ENCODE data around the gene RBKS.
"Not testable (repeated sequence)": the region's sequence is repeated elsewhere in the genome, so short reads cannot be mapped to it uniquely, and the experiment has no call there.

RBKS gene

DNA sequence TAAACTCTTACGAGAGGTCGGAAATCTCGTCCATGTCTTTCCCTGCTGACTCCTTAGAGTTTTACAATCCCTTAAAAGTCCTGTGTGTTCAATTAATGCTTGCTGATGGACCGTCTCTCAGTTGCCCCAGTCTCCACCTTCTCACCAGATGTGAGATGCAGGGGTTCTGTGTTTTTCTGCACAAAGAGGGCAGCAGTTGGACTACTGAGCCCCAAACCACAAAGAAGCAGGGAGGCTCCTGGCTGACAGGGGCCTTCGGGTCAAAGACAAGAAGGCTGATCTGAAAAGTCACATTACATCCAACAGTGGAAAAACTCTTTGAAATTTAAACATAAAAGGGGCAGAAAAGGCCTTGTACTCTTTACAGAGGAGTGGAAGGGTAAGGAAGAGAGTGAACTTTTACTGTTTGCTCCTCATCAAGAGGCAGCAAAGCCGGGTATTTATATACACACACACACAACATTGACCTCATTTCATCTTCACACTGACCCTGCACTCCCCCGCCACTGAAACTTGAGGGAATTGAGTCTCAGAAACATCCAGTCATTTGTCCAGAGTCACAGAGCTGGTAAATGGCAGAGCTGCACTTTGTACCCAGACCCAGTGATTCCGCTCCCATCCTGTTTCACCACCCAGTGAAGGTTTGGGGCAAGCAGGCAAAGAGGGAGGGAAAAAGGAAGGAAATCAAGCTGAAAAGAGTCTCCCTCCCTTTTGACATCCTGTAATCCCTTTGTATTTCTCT is 94.9 kb downstream of the RBKS start:
- in situ Hi-C loops (cut with HindIII; ENCODE audit: low pct_ligation_motif_present, low pct_unique_long_range_greater_than_20kb, low sequenced_read_pairs): no loop called here
- no peak for DNase-seq

DNA sequence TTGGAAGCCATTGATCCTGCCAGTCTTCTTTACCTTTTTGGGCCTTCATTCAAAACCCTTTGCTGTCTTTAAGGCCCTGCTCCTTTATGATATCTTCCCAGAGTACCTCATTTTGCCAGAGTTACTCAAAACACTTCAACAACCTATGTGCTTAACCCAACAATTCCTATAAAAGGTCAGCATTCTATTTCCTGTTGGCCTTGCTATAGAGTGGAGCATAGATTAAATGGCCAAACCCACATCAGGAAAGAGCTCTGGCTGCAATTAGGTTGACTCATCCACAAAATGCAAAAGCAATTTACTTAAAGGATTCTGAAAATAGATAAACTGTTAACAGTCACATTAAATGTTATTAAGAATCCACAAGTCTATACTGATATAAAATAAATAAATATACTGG is 97.4 kb downstream of the RBKS start:
- no peak for DNase-seq
- in situ Hi-C loops (cut with HindIII; ENCODE audit: low pct_ligation_motif_present, low pct_unique_long_range_greater_than_20kb, low sequenced_read_pairs): no loop called here

DNA sequence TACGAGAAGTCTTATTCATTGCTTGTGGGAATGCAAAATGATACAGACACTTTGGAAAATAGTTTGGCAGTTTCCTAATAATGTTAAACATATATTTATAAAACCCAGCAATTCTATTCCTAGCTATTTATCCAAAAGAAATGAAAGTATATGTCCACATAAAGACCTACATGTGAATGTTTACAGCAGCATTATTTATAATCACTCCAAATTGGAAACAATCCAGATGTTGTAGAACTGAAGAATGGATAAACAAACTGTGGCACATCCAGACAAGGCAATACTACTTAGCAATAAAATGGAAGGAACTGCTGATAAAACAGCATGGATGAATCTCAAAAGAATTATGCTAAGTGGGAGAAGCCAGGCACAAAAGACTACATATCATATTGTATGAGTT is 99.4 kb downstream of the RBKS start:
- in situ Hi-C loops (cut with HindIII; ENCODE audit: low pct_ligation_motif_present, low pct_unique_long_range_greater_than_20kb, low sequenced_read_pairs): no loop called here
- no peak for DNase-seq

- DNase-seq: no peak
- in situ Hi-C loops (cut with HindIII; ENCODE audit: low pct_ligation_motif_present, low pct_unique_long_range_greater_than_20kb, low sequenced_read_pairs): no loop called here
Observed at GRCh38 chr2:27782701-27783100, 107.5 kb downstream of the RBKS start.

DNA sequence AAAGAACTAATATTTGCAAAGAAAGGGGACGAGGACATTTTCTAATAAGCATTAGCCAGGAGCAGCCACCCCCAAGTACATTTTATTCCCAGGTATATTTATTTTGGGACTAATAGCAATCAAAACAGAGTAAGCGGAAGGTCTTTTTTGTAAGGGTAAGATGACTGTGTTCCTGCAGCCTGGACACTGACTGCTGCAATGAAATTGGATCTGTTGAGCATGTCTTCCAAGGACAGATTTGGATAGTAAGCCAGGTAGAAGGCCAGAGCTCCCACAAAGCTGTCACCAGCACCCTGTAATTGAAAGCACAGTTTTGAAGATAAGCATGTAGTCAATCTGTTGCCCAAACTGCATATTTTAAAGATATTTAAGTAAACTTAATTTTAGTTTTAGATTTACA is 108.7 kb downstream of the RBKS start:
- in situ Hi-C loops (cut with HindIII; ENCODE audit: low pct_ligation_motif_present, low pct_unique_long_range_greater_than_20kb, low sequenced_read_pairs): no loop called here
- no peak for DNase-seq

DNA sequence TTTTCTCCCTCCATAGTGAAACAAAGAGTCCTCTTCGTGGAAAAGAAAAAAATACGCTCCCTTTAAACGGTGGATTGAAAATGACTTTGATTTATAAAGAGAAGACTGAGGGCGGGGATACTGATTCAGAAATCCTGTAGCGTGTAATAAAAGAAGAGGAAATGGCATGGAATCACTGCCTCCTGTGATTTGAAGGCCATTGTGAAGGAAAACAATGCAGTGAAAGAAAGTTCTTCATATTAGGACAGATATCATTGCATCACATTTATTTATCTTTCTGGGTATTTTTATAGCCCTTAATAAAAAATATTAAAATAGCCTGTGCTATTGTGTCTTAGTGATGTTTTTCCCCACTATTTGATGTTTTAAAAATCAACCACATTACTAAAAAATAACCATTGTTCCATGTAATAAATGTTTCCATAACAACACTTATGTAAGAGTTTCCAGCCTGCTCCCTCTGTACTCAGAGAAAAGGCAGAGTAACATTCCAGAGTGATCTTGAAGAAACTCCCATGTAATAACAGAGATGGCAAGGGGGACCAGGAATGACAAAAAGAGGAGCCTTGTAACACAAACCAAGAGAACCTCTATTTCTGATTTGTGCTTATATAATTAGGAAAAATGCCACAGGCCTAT is 110.7 kb downstream of the RBKS start:
- DNase-seq: no peak
- in situ Hi-C loops (cut with HindIII; ENCODE audit: low pct_ligation_motif_present, low pct_unique_long_range_greater_than_20kb, low sequenced_read_pairs): no loop called here

GRCh38 chr2:27776696-27777095 is 113.5 kb downstream of the RBKS start:
- in situ Hi-C loops (cut with HindIII; ENCODE audit: low pct_ligation_motif_present, low pct_unique_long_range_greater_than_20kb, low sequenced_read_pairs): no loop called here
- DNase-seq: no peak

DNA sequence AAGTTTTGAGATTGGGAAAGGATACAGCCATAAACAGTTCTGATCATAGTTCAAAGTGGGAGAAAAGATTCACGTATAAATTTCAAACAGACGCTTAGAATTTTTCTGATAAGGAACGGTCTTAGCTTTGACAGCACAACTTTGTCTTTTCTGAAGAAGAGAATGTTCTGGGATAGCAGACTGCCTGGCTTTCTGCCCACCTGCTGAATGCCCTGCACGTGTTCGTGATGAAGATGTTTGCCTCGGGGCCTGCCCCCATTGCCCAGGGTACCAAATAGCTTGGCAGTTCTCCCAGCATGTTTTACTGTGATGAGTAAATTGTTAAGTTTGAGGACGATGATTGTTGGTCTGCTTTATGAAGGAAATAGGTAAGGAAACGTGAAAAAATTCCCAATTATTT is 114.1 kb downstream of the RBKS start:
- no peak for DNase-seq
- in situ Hi-C loops (cut with HindIII; ENCODE audit: low pct_ligation_motif_present, low pct_unique_long_range_greater_than_20kb, low sequenced_read_pairs): no loop called here

- DNase-seq: no peak
- in situ Hi-C loops (cut with HindIII; ENCODE audit: low pct_ligation_motif_present, low pct_unique_long_range_greater_than_20kb, low sequenced_read_pairs): no loop called here
Observed at GRCh38 chr2:27773959-27774358, 116.2 kb downstream of the RBKS start.

DNA sequence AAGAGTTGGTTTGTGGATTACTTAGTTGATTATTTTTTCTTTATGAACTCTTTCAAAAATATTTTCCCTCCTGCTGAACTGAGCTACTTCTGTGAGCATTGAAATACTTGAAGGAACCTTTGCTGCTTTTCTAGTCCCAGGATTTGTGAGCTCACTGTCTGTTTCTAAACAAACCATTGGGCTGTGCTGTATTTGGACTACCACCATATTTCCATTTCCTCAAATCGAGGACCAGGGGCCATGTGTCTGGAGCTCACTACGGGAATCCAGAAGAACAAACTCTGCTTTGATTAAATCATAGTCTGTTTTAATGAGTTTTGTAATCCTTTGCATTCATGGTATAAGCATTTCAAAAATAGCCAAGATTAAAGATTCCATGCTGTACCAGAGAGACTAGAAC is 117.4 kb downstream of the RBKS start:
- peak; percentile 38 for DNase-seq
- in situ Hi-C loops (cut with HindIII; ENCODE audit: low pct_ligation_motif_present, low pct_unique_long_range_greater_than_20kb, low sequenced_read_pairs): no loop called here

GRCh38 chr2:27771548-27772335 is 118.4 kb downstream of the RBKS start, which contains the start of gene MRPL33:
Gene MRPL33, plus strand, starts transcription at chr2:27771719. Its CDS starts 59 bp downstream, at chr2:27771778.
- in situ Hi-C loops (cut with HindIII; ENCODE audit: low pct_ligation_motif_present, low pct_unique_long_range_greater_than_20kb, low sequenced_read_pairs): no loop called here
- DNase-seq: peak; percentile 96

DNA sequence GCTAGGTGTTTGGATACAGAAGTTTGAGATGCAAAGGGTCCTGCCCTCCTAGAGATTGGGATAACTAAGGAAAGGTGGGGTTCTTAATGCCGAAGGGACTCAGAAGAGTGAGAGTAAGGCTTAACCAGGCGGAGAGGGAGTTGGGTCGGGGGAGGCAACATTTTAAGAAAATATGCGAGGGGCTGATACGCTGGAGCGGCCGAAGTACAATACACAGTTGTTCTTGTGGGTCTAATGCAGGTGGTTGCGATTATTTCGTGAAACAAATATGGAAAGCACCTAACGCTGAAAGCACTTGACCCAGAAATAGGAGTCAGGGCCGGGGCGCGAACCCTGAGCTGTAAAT is 119.0 kb downstream of the RBKS start:
- in situ Hi-C loops (cut with HindIII; ENCODE audit: low pct_ligation_motif_present, low pct_unique_long_range_greater_than_20kb, low sequenced_read_pairs): no loop called here

GRCh38 chr2:27766287-27766661 is 123.9 kb downstream of the RBKS start:
- in situ Hi-C loops (cut with HindIII; ENCODE audit: low pct_ligation_motif_present, low pct_unique_long_range_greater_than_20kb, low sequenced_read_pairs): no loop called here
- no peak for DNase-seq

More for the DNA sequence above, 119.0 kb downstream of the RBKS start:
- DNase-seq: no peak

GRCh38 chr2:27765621-27766286 is 124.4 kb downstream of the RBKS start:
- DNase-seq: no peak
- in situ Hi-C loops (cut with HindIII; ENCODE audit: low pct_ligation_motif_present, low pct_unique_long_range_greater_than_20kb, low sequenced_read_pairs): no loop called here

GRCh38 chr2:27764526-27764925 is 125.7 kb downstream of the RBKS start:
- in situ Hi-C loops (cut with HindIII; ENCODE audit: low pct_ligation_motif_present, low pct_unique_long_range_greater_than_20kb, low sequenced_read_pairs); DNase-seq: not testable (repeated sequence)

- no peak for DNase-seq
- in situ Hi-C loops (cut with HindIII; ENCODE audit: low pct_ligation_motif_present, low pct_unique_long_range_greater_than_20kb, low sequenced_read_pairs): no loop called here
Observed at GRCh38 chr2:27763907-27764267, 126.3 kb downstream of the RBKS start.

GRCh38 chr2:27762951-27763906 is 127.0 kb downstream of the RBKS start:
- no peak for DNase-seq
- in situ Hi-C loops (cut with HindIII; ENCODE audit: low pct_ligation_motif_present, low pct_unique_long_range_greater_than_20kb, low sequenced_read_pairs): no loop called here
